Stimulated activated naive CD8-positive, alpha-beta T cell treated with anti-CD3 and anti-CD28 coated beads, Interleukin-15, Interleukin-2, amounts not matched to agents 100 ng/mL and 50 ng/mL, for 24 hours (primary cell): Measurements from ENCODE around the gene ACOT11.

ENCODE experiments used
- H3K27ac Mint-ChIP-seq: one replicate; pipeline ENCODE4 v1.8.0; 2021; ENCODE audit warnings: mild to moderate bottlenecking, mixed read lengths
- H3K27me3 Mint-ChIP-seq: one replicate; pipeline ENCODE4 v1.8.0; 2021; ENCODE audit warnings: mixed read lengths
- H3K36me3 Mint-ChIP-seq: one replicate; pipeline ENCODE4 v1.8.0; 2021; ENCODE audit warnings: low read depth, mixed read lengths
- H3K4me1 Mint-ChIP-seq: one replicate; pipeline ENCODE4 v1.8.0; 2021; ENCODE audit warnings: low read depth, mixed read lengths
- H3K4me3 Mint-ChIP-seq: one replicate; pipeline ENCODE4 v1.8.0; 2021; ENCODE audit warnings: mild to moderate bottlenecking, mixed read lengths
- H3K9me3 Mint-ChIP-seq: one replicate; pipeline ENCODE4 v1.8.0; 2021; ENCODE audit warnings: mixed read lengths

Gene ACOT11

GRCh38 chr1:54546651-54547401 lies 1.2 kb upstream of the ACOT11 start:
- no peaks in the 10 kb centered on the region for H3K36me3 Mint-ChIP-seq
- peaks cover 10% of the 10 kb centered on the region for H3K4me1 Mint-ChIP-seq
- H3K27ac Mint-ChIP-seq = no peak overlapping the region
- H3K27me3 Mint-ChIP-seq = no peaks in the 10 kb centered on the region
- H3K9me3 Mint-ChIP-seq = no peaks in the 10 kb centered on the region
- H3K4me3 Mint-ChIP-seq = no peak overlapping the region

DNA sequence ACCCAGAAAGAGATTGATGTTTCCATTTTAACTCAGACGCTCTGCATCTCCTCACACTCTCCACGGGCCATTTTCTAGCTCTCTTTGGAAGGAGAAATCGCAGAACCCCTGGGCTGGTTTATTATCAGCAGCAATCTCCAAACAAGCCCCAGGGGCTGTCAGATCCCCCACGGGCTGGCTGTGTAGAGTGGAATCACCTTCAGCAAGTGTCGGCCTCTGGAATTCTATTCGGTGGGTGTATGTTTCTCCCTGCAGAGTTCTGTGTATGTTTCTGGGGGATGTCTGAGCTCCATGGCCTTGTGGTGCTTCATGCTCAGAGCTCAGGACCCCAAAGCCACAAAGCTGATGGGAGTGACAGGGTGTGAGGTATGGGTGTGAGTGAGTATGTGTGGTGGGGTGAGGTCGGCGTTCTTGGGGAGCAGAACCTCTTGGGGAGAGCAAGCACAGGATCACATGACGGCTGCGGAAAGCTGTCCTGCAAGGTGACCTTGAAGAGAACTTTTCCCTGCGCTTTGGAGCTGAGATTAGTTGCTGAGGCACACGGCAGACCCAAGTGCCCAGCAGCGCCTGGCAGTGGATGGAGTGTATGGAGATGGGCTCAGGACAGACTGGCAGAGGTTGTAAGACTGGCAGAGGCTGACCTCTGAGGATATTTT lies 489 bp downstream of the ACOT11 start:
- no peaks in the 10 kb centered on the region for H3K36me3 Mint-ChIP-seq
- no peak overlapping the region for H3K4me3 Mint-ChIP-seq
- no peaks in the 10 kb centered on the region for H3K4me1 Mint-ChIP-seq
- no peaks in the 10 kb centered on the region for H3K27me3 Mint-ChIP-seq
- H3K9me3 Mint-ChIP-seq = no peaks in the 10 kb centered on the region
- H3K27ac Mint-ChIP-seq = no peak overlapping the region

DNA sequence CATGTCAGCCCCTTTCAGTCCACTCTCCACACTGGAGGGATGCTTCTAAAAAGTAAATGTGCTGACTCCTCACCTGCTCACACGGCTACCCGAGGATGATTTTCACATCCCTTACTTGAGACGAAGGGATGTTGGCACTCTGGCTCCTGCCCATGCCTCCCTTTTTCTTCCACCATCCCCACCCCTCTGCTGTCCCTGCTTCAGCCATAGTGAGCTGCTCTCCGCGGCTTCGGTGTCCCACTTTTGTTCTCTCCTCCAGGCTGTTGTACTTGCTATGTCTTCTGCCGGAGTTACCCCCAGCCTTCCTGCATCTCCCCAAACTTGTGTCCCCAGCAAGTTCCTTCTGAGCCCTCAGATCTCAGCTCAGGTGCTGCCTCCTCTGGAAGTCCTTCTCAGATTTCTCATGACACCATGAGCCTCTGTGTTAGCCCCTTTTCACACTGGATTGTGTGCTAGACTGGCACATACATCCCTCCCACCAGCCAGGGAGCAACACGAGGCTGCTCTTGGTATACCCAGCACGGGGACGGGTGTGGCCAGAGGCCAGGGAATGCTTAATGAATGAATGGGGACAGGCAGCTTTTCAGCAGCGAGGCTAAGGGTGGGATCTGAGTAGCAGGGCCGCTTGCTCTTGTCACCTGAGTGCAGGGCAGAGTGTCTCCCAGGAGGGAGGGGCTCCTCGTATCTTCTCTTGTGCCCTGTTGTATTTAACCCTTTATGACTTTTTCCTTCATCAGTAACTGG lies 1.3 kb downstream of the ACOT11 start:
- Mint-ChIP-seq H3K27me3 (no peaks in the 10 kb centered on the region), H3K27ac (no peak overlapping the region), H3K9me3 (no peaks in the 10 kb centered on the region), H3K36me3 (no peaks in the 10 kb centered on the region), H3K4me3 (no peak overlapping the region), H3K4me1 (no peaks in the 10 kb centered on the region)

DNA sequence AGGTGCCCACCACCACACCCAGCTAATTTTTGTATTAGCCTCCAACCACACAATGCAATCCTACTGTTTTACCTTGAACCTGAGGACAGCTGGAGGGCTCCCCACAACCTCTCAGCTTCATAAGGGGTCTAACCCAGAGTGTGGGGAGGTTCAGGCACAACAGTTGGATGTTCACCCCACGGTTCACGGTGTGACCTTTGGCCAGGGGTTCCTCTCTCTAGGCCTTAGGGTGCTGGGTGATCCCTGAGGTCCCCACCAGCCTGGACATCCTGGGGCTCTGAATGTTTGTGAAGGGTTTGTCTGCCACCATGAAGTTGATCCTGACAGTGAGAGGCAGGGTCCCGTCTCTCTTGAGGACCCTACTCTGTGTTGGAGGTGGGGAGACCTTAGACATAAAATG lies 3.9 kb downstream of the ACOT11 start:
- H3K27me3 Mint-ChIP-seq = peaks cover 3% of the 10 kb centered on the region

GRCh38 chr1:54553602-54554313 lies 5.7 kb downstream of the ACOT11 start:
- Mint-ChIP-seq H3K9me3 (peaks cover 5% of the 10 kb centered on the region), H3K4me1 (no peaks in the 10 kb centered on the region), H3K27me3 (peaks cover 3% of the 10 kb centered on the region), H3K27ac (no peak overlapping the region), H3K4me3 (no peak overlapping the region), H3K36me3 (no peaks in the 10 kb centered on the region)

More for the DNA sequence above, 3.9 kb downstream of the ACOT11 start:
- Mint-ChIP-seq H3K9me3 (peaks cover 5% of the 10 kb centered on the region), H3K4me1 (no peaks in the 10 kb centered on the region), H3K4me3 (no peak overlapping the region), H3K27ac (no peak overlapping the region), H3K36me3 (no peaks in the 10 kb centered on the region)

DNA sequence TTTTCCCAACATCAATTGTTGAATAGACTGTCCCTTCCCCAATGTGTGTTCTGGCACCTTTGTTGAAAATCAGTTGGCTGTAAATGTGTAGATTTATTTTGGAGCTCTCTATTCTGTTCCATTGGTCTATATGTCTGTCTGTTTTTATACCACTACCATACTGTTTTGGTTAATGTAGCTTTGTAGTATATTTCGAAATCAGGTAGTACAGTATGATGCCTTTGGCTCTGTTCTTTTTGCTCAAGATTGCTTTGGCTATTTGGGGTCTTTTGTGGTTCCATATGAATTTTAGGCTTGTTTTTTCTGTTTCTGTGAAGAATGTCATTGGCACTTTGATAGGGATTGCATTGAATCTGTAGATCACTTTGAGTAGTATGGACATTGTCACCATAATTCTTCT lies 8.1 kb downstream of the ACOT11 start:
- Mint-ChIP-seq H3K9me3 (peaks cover 5% of the 10 kb centered on the region), H3K27me3 (peaks cover 3% of the 10 kb centered on the region), H3K27ac (no peak overlapping the region), H3K36me3 (no peaks in the 10 kb centered on the region), H3K4me3 (no peak overlapping the region), H3K4me1 (no peaks in the 10 kb centered on the region)

DNA sequence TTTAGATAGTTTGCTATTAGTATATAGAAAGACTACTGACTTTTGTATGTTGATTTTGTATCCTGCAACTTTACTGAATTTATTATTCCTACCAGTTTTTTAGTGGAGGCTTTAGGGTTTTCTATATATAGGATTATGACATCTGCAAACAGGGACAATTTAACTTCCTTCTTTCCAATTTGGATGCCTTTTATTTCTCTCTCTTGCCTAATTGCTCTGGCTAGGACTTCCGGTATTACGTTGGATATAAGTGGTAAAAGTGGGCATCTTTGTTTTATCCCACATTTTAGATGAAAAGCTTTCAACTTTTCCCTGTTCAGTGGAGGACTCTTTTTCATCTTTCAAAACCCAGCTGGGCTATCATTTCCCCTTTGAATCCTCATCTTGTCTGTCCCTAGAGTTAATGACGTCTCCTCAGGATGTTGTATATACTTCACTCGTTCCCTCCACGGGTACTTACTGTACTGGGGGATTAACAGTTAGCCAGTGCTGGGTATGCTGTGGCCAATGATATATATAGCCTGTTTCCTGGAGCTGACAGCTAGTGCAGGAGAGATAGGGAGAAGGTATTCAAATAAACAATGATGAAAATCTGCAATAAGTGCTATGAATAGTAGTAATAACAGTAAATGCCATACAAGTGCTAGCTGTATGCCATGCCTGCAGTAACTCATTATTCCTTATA lies 9.8 kb downstream of the ACOT11 start:
- Mint-ChIP-seq H3K27ac (no peak overlapping the region), H3K4me3 (no peak overlapping the region), H3K4me1 (no peaks in the 10 kb centered on the region), H3K27me3 (peaks cover 3% of the 10 kb centered on the region), H3K9me3 (peaks cover 5% of the 10 kb centered on the region), H3K36me3 (no peaks in the 10 kb centered on the region)

GRCh38 chr1:54558434-54559030 lies 10.5 kb downstream of the ACOT11 start:
- no peak overlapping the region for H3K4me3 Mint-ChIP-seq
- H3K27ac Mint-ChIP-seq = no peak overlapping the region
- peaks cover 5% of the 10 kb centered on the region for H3K9me3 Mint-ChIP-seq

DNA sequence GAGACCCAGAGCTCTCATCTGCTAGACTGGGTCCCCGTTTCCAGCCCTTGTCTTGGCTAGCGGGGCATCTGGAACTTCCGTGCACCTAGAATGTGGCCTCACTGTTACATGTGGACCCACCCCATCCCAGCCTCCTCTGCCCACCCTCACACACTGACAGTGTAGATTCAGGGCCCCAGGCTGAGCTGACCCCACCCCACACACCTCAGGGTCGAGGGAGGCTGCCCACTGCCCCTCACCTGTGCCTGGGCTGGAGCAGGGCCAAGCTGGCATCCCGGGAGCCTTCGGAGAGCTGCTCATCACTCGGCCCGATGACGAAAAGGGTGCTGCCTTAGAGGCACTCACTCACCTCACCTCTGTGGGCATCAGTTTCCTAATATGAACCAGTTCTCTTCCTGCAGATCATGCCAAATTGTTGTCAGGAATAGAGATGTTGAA lies 11.1 kb downstream of the ACOT11 start:
- H3K27ac Mint-ChIP-seq = no peak overlapping the region
- H3K4me3 Mint-ChIP-seq = no peak overlapping the region
- peaks cover 3% of the 10 kb centered on the region for H3K27me3 Mint-ChIP-seq
- H3K36me3 Mint-ChIP-seq = no peaks in the 10 kb centered on the region
- peaks cover 5% of the 10 kb centered on the region for H3K9me3 Mint-ChIP-seq
- H3K4me1 Mint-ChIP-seq = no peaks in the 10 kb centered on the region

More at GRCh38 chr1:54558434-54559030, 10.5 kb downstream of the ACOT11 start:
- H3K36me3 Mint-ChIP-seq = no peaks in the 10 kb centered on the region
- peaks cover 3% of the 10 kb centered on the region for H3K27me3 Mint-ChIP-seq
- H3K4me1 Mint-ChIP-seq = no peaks in the 10 kb centered on the region

- H3K27me3 Mint-ChIP-seq = peaks cover 3% of the 10 kb centered on the region
- no peaks in the 10 kb centered on the region for H3K36me3 Mint-ChIP-seq
- no peak overlapping the region for H3K4me3 Mint-ChIP-seq
- no peaks in the 10 kb centered on the region for H3K4me1 Mint-ChIP-seq
- H3K9me3 Mint-ChIP-seq = peaks cover 5% of the 10 kb centered on the region
- H3K27ac Mint-ChIP-seq = no peak overlapping the region
Measured at GRCh38 chr1:54559771-54560231, 11.8 kb downstream of the ACOT11 start.

- no peaks in the 10 kb centered on the region for H3K36me3 Mint-ChIP-seq
- no peaks in the 10 kb centered on the region for H3K9me3 Mint-ChIP-seq
- no peak overlapping the region for H3K27ac Mint-ChIP-seq
- H3K27me3 Mint-ChIP-seq = no peaks in the 10 kb centered on the region
- H3K4me1 Mint-ChIP-seq = no peaks in the 10 kb centered on the region
- H3K4me3 Mint-ChIP-seq = no peak overlapping the region
Measured at GRCh38 chr1:54564312-54565112, 16.5 kb downstream of the ACOT11 start.

DNA sequence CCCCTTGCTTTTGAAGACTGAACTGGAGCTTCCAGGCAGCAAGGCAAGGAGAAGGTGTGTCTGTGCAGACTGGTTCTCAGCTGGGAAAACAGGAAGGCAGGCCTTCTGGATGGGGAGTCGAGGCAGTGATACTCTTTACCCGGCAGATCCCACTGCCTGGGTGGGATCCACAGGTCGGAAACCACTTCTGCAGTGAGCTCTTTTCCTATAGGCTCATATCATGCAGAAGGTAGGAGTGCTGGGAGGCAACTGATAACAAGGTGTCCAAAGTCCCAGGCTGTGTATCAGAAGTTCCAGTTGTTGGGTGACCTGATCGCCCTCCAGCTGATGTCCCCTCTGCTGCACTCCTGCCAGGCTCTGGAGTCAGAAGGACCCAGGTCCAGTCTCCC lies 17.1 kb downstream of the ACOT11 start:
- no peaks in the 10 kb centered on the region for H3K27me3 Mint-ChIP-seq
- H3K36me3 Mint-ChIP-seq = no peaks in the 10 kb centered on the region

GRCh38 chr1:54566438-54567141 lies 18.6 kb downstream of the ACOT11 start:
- Mint-ChIP-seq H3K36me3 (no peaks in the 10 kb centered on the region), H3K4me1 (no peaks in the 10 kb centered on the region)

More for the DNA sequence above, 17.1 kb downstream of the ACOT11 start:
- Mint-ChIP-seq H3K9me3 (no peaks in the 10 kb centered on the region), H3K27ac (no peak overlapping the region), H3K4me1 (no peaks in the 10 kb centered on the region), H3K4me3 (no peak overlapping the region)

More at GRCh38 chr1:54566438-54567141, 18.6 kb downstream of the ACOT11 start:
- H3K4me3 Mint-ChIP-seq = no peak overlapping the region
- no peaks in the 10 kb centered on the region for H3K27me3 Mint-ChIP-seq
- no peak overlapping the region for H3K27ac Mint-ChIP-seq
- no peaks in the 10 kb centered on the region for H3K9me3 Mint-ChIP-seq
